ENCODE results near the gene PARD3.

PARD3 gene

DNA sequence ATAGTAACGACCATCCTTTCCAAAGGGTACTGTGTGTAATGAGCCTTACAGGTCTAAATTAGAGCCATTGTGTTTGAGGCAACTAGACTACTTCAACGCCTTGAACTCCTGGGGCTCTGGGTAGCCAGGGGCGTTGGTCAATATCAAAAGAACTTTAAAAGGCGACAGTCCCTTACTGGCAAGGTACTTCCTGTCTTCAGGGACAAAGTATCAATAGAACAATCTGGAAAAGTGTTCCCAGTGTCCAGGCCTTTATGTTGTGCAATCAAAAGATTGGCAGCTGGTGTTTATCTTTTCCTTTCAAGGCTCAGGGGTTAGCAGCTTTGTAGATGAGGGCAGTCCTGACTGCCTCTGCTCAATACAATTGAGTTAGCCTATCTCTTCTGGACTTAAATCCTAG, 284.3 kb downstream of the PARD3 start:
- Histone ChIP-seq H3K27me3 (ENCODE audit: insufficient read depth, low read depth) (no peaks in the 10 kb centered on the region), H3K27ac (peak overlapping the region; percentile 92; the same call in 1 of the 2 replicates), H3K4me3 (IDR thresholded peaks at IDR 0.05; ENCODE audit: insufficient read depth, low read depth, low read length) (no peak overlapping the region), H4K20me1 (ENCODE audit: insufficient read depth) (no peaks in the 10 kb centered on the region), H3K79me2 (ENCODE audit: insufficient read depth, low read depth) (peaks cover 8% of the 10 kb centered on the region; the same call in 1 of the 2 replicates), H3K9ac (no peak overlapping the region), H2AFZ (ENCODE audit: low read depth) (no peak overlapping the region), H3K4me2 (0 out of 2 replicates have a peak overlapping the region, but pooled peaks have one; percentile 89), H3K4me1 (ENCODE audit: low read depth, poor library complexity, severe bottlenecking) (peaks cover 57% of the 10 kb centered on the region), H3K36me3 (ENCODE audit: insufficient read depth) (no peaks in the 10 kb centered on the region)
- TF ChIP-seq, protein P1, sequence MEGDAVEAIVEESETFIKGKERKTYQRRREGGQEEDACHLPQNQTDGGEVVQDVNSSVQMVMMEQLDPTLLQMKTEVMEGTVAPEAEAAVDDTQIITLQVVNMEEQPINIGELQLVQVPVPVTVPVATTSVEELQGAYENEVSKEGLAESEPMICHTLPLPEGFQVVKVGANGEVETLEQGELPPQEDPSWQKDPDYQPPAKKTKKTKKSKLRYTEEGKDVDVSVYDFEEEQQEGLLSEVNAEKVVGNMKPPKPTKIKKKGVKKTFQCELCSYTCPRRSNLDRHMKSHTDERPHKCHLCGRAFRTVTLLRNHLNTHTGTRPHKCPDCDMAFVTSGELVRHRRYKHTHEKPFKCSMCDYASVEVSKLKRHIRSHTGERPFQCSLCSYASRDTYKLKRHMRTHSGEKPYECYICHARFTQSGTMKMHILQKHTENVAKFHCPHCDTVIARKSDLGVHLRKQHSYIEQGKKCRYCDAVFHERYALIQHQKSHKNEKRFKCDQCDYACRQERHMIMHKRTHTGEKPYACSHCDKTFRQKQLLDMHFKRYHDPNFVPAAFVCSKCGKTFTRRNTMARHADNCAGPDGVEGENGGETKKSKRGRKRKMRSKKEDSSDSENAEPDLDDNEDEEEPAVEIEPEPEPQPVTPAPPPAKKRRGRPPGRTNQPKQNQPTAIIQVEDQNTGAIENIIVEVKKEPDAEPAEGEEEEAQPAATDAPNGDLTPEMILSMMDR (conservative IDR thresholded peaks at IDR 0.05; ENCODE audit: low read depth, low read length) = no peak

DNA sequence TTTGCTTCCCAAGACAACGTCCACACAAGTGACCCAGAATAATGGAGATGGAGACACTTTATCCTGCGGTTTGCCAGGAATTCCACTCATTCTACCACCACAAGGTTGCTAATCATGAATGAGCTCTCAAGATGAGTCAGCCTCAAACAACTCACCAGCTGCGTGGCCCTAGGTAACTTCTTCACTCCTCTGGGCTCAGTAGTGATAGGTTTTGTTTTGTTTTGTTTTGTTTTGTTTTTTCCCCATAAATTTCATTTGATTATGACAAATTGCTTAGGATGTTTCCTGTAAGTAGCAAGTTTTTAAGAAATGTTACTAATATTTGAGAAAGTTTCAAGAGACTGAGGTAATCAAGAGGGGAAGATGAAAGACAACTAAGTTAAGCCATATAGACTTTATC, 286.8 kb downstream of the PARD3 start:
- no peak overlapping the region for H3K4me3 ChIP-seq (IDR thresholded peaks at IDR 0.05; ENCODE audit: insufficient read depth, low read depth, low read length)
- H3K79me2 ChIP-seq (ENCODE audit: insufficient read depth, low read depth) = peaks cover 17% of the 10 kb centered on the region; the same call in 1 of the 2 replicates
- H3K9ac ChIP-seq = peak overlapping the region; percentile 53
- no peaks in the 10 kb centered on the region for H4K20me1 ChIP-seq (ENCODE audit: insufficient read depth)
- H3K4me2 ChIP-seq = peak overlapping the region; percentile 89
- peak overlapping the region; percentile 92 for H3K27ac ChIP-seq
- no peak overlapping the region for H2AFZ ChIP-seq (ENCODE audit: low read depth)
- H3K27me3 ChIP-seq (ENCODE audit: insufficient read depth, low read depth) = no peaks in the 10 kb centered on the region
- no peaks in the 10 kb centered on the region for H3K36me3 ChIP-seq (ENCODE audit: insufficient read depth)
- peaks cover 76% of the 10 kb centered on the region for H3K4me1 ChIP-seq (ENCODE audit: low read depth, poor library complexity, severe bottlenecking)
- TF ChIP-seq, protein P1 (conservative IDR thresholded peaks at IDR 0.05; ENCODE audit: low read depth, low read length) = 0 out of 2 replicates have a peak, but pooled peaks have one; percentile 31

DNA sequence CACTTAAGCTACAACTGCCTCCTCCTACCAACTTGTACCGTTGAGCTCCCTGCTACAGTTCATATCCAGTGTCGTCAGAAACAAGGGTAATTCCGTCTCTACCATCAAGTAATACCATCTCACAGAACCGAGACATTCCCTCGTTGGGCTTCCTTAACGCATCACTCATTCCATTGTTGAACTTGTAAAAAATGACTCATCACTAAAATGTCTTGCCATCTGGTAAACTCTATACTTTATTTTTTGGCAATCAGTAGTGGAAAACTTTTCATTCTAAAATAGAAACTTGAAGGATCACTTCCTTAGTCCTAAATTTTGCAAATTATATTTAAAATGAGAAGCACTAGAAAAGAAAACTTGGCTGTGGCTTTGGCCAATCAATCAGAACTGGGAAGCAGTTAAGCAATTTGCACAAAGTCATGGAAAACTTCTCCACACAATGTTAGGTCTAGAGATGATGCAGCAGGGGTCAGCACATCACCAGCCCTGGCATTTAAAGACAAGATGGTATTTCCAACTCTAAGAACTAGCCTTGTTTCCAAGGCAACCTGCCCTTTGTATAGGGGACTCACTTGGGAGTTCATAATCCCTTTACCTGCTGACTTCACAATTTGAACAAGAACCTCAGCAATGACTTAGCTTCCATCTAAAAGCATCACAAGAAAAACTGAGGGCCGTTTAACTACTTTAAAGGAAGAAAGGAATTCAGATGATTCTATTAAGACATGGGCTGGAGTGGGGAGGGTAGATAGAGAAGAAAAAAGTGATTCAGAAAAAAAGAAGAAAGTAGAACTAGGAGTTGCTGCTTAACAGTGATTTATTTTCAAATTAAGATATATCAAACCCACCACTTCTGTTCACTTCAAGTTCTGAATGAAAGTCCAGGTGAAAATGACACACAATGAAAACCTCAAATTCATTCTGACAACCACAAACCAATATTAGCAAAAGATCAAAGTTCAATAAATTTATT, 288.1 kb downstream of the PARD3 start:
- H3K27me3 ChIP-seq (ENCODE audit: insufficient read depth, low read depth) = no peaks in the 10 kb centered on the region
- H3K36me3 ChIP-seq (ENCODE audit: insufficient read depth) = no peaks in the 10 kb centered on the region
- peak overlapping the region; percentile 89 for H3K4me2 ChIP-seq
- H4K20me1 ChIP-seq (ENCODE audit: insufficient read depth) = no peaks in the 10 kb centered on the region
- TF ChIP-seq, protein P1 (conservative IDR thresholded peaks at IDR 0.05; ENCODE audit: low read depth, low read length) = no peak
- H3K27ac ChIP-seq = peak overlapping the region; percentile 92
- H2AFZ ChIP-seq (ENCODE audit: low read depth) = no peak overlapping the region
- H3K4me3 ChIP-seq (IDR thresholded peaks at IDR 0.05; ENCODE audit: insufficient read depth, low read depth, low read length) = no peak overlapping the region
- H3K79me2 ChIP-seq (ENCODE audit: insufficient read depth, low read depth) = peaks cover 21% of the 10 kb centered on the region; the same call in 1 of the 2 replicates
- H3K4me1 ChIP-seq (ENCODE audit: low read depth, poor library complexity, severe bottlenecking) = peaks cover 88% of the 10 kb centered on the region
- peak overlapping the region; percentile 53; the same call in 1 of the 2 replicates for H3K9ac ChIP-seq

DNA sequence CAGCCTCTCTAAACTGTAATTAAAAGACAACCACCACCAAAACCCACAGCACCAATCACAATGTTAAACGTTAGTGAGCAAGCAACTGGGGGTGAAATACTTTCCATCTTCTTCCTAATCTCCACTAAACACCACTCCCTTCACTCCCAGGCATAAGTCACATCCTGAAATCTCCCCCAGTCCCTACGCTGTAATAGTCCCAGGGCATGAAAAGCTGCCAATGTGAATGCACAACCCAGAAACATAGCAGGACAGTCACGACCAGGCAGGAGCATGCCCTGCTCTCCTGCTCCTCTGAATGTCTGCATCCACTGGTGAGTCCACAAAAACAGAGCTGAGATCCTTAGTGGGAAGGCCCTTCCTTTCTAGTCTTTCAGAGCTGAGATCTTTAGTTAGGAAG, 288.9 kb downstream of the PARD3 start:
- Histone ChIP-seq H4K20me1 (ENCODE audit: insufficient read depth) (no peaks in the 10 kb centered on the region), H3K27ac (peak overlapping the region; percentile 92), H2AFZ (ENCODE audit: low read depth) (no peak overlapping the region), H3K36me3 (ENCODE audit: insufficient read depth) (no peaks in the 10 kb centered on the region), H3K4me3 (IDR thresholded peaks at IDR 0.05; ENCODE audit: insufficient read depth, low read depth, low read length) (no peak overlapping the region), H3K4me1 (ENCODE audit: low read depth, poor library complexity, severe bottlenecking) (peaks cover 96% of the 10 kb centered on the region), H3K9ac (no peak overlapping the region; the same call in 1 of the 2 replicates), H3K79me2 (ENCODE audit: insufficient read depth, low read depth) (peaks cover 29% of the 10 kb centered on the region; the same call in 1 of the 2 replicates), H3K27me3 (ENCODE audit: insufficient read depth, low read depth) (no peaks in the 10 kb centered on the region), H3K4me2 (peak overlapping the region; percentile 89)
- TF ChIP-seq, protein P1 (conservative IDR thresholded peaks at IDR 0.05; ENCODE audit: low read depth, low read length) = no peak

All from KMS-11 (cell line).